Thyroid gland (tissue), 4 donors: ENCODE results near the gene UTP4.

Source experiments
- POLR2A ChIP-seq, 2 donors: fragments of 450-650 bp; IDR thresholded peaks; one replicate each; pipeline ENCODE4 v1.6.1; 2017; ENCODE audit warnings: antibody characterized with exemption in 2 of 2, mild to moderate bottlenecking in 2 of 2, moderate library complexity in 1 of 2
- TF ChIP-seq, protein P1 (sequence below), 6 experiments: fragments of 200-600 bp in 3 of 6; fragments of 450-650 bp in 3 of 6; sonication (generic) in 3 of 6; IDR thresholded peaks; one replicate each; pipeline ENCODE4 v1.5.1; 2016 to 2019; ENCODE audit warnings: antibody characterized with exemption in 6 of 6, mild to moderate bottlenecking in 2 of 6, inconsistent platforms in 1 of 6, moderate library complexity in 1 of 6

DNA sequence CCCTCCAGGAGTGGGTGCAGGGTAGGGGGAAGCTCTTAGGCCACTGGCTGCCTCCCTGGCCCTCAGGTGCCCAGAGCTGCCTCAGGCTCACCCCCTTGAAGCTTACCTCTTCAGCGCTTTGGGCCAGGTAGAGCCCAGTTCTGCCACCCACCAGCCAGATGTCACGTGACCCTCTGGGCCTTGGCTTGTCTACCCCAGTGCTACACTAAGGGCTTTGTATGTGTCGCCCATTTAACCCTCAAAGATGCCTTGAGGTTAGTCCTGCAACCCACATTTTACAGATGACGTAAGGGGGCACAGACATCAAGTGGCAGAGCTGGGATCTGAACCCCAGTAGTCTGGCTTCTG is 23.6 kb upstream of the UTP4 start:
- TF ChIP-seq, protein P1, sequence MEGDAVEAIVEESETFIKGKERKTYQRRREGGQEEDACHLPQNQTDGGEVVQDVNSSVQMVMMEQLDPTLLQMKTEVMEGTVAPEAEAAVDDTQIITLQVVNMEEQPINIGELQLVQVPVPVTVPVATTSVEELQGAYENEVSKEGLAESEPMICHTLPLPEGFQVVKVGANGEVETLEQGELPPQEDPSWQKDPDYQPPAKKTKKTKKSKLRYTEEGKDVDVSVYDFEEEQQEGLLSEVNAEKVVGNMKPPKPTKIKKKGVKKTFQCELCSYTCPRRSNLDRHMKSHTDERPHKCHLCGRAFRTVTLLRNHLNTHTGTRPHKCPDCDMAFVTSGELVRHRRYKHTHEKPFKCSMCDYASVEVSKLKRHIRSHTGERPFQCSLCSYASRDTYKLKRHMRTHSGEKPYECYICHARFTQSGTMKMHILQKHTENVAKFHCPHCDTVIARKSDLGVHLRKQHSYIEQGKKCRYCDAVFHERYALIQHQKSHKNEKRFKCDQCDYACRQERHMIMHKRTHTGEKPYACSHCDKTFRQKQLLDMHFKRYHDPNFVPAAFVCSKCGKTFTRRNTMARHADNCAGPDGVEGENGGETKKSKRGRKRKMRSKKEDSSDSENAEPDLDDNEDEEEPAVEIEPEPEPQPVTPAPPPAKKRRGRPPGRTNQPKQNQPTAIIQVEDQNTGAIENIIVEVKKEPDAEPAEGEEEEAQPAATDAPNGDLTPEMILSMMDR (IDR thresholded peaks at IDR 0.05), result no peak
- no peak for TF ChIP-seq POLR2A (IDR thresholded peaks at IDR 0.05)
